Vagina (tissue), 2 donors: Measurements from ENCODE around the gene PPP2R2D. TPM values are rescaled to one million over a fixed set of nuclear protein-coding genes. Genes with fewer than 3 reads are reported as not detected.

Source experiments
- DNase-seq, 2 donors: peaks; one replicate each; pipeline ENCODE4 v3.0.0-alpha.2; 2017; ENCODE audit errors: extremely low spot score in 2 of 2
- H3K27ac ChIP-seq: fragments of 200-600 bp; sonication (generic); one replicate; pipeline ENCODE4 v1.5.1; 2019
- H3K27me3 ChIP-seq: fragments of 200-600 bp; sonication (generic); one replicate; pipeline ENCODE4 v1.5.1; 2019
- H3K36me3 ChIP-seq, 2 donors: fragments of 200-600 bp; sonication (generic); one replicate each; pipeline ENCODE4 v1.5.1; 2017 to 2019
- H3K4me1 ChIP-seq: fragments of 200-600 bp; sonication (generic); one replicate; pipeline ENCODE4 v1.5.1; 2019
- H3K4me3 ChIP-seq, 2 donors: fragments of 200-600 bp; sonication (generic); 1 replicate in 1 of 2; 2 replicates in 1 of 2; pipeline ENCODE4 v1.5.1; 2016 to 2019
- H3K9me3 ChIP-seq: fragments of 200-600 bp; sonication (generic); one replicate; pipeline ENCODE4 v1.5.1; 2019
- POLR2A ChIP-seq, 2 donors: fragments of 450-650 bp; IDR thresholded peaks; one replicate each; pipeline ENCODE4 v1.6.1; 2017; ENCODE audit warnings: antibody characterized with exemption in 2 of 2, mild to moderate bottlenecking in 2 of 2, moderate library complexity in 2 of 2
- POLR2AphosphoS5 ChIP-seq, 2 donors: sonication (generic); formaldehyde crosslinking; IDR thresholded peaks; one replicate each; pipeline ENCODE4 v1.9.0; 2017; ENCODE audit warnings: antibody characterized with exemption in 2 of 2, mild to moderate bottlenecking in 2 of 2, low read depth in 1 of 2; ENCODE audit not compliant: insufficient read depth in 1 of 2
- intact Hi-C: fragments of 100-400 bp; cut with DNase I; formaldehyde crosslinking; loops from one replicate; pipeline ENCODE4 v1.15.1; 2023
- total RNA-seq: library from RNA; depleted of rRNA; stranded (reverse); fragments of >200 nt; gene quantifications from one replicate; pipeline ENCODE4 v1.2.3, GENCODE V29; 2016
- TF ChIP-seq, protein P1 (sequence below), 3 experiments: fragments of 450-650 bp in 2 of 3; fragments of 200-600 bp in 1 of 3; sonication (generic) in 1 of 3; IDR thresholded peaks; one replicate each; pipeline ENCODE4 v1.5.1; 2017 to 2019; ENCODE audit warnings: antibody characterized with exemption in 3 of 3, mild to moderate bottlenecking in 2 of 3, moderate library complexity in 2 of 3

Gene PPP2R2D
- total RNA-seq, 1 donor from 2014 or later, result 49.4 TPM

- intact Hi-C loops, result no loop called here
Measured at GRCh38 chr10:131872827-131873375, 27.9 kb upstream of the PPP2R2D start.

GRCh38 chr10:131874991-131875451, 25.8 kb upstream of the PPP2R2D start:
- Histone ChIP-seq H3K4me3 (no peak overlapping the region), H3K9me3 (no peaks in the 10 kb centered on the region), H3K27ac (no peak overlapping the region), H3K36me3 (no peaks in the 10 kb centered on the region), H3K27me3 (no peaks in the 10 kb centered on the region), H3K4me1 (no peaks in the 10 kb centered on the region)
- intact Hi-C loops, result no loop called here
- TF ChIP-seq, protein P1, sequence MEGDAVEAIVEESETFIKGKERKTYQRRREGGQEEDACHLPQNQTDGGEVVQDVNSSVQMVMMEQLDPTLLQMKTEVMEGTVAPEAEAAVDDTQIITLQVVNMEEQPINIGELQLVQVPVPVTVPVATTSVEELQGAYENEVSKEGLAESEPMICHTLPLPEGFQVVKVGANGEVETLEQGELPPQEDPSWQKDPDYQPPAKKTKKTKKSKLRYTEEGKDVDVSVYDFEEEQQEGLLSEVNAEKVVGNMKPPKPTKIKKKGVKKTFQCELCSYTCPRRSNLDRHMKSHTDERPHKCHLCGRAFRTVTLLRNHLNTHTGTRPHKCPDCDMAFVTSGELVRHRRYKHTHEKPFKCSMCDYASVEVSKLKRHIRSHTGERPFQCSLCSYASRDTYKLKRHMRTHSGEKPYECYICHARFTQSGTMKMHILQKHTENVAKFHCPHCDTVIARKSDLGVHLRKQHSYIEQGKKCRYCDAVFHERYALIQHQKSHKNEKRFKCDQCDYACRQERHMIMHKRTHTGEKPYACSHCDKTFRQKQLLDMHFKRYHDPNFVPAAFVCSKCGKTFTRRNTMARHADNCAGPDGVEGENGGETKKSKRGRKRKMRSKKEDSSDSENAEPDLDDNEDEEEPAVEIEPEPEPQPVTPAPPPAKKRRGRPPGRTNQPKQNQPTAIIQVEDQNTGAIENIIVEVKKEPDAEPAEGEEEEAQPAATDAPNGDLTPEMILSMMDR (IDR thresholded peaks at IDR 0.05), result peak in 1 of 3 experiments; percentile 36
- TF ChIP-seq POLR2A (IDR thresholded peaks at IDR 0.05) (no peak), POLR2AphosphoS5 (IDR thresholded peaks at IDR 0.05; ENCODE audit: insufficient read depth in 1 of 2, low read depth in 1 of 2) (no peak)
- DNase-seq, result no peak

More at GRCh38 chr10:131872827-131873375, 27.9 kb upstream of the PPP2R2D start:
- no peak overlapping the region for H3K4me3 ChIP-seq
- TF ChIP-seq, protein P1 (IDR thresholded peaks at IDR 0.05), result no peak
- no peak for TF ChIP-seq POLR2A (IDR thresholded peaks at IDR 0.05)
- no peak for TF ChIP-seq POLR2AphosphoS5 (IDR thresholded peaks at IDR 0.05; ENCODE audit: insufficient read depth in 1 of 2, low read depth in 1 of 2)
- no peak for DNase-seq
- no peaks in the 10 kb centered on the region for H3K36me3 ChIP-seq
- no peak overlapping the region for H3K27ac ChIP-seq
- no peaks in the 10 kb centered on the region for H3K4me1 ChIP-seq
- H3K27me3 ChIP-seq, result no peaks in the 10 kb centered on the region
- no peaks in the 10 kb centered on the region for H3K9me3 ChIP-seq

DNA sequence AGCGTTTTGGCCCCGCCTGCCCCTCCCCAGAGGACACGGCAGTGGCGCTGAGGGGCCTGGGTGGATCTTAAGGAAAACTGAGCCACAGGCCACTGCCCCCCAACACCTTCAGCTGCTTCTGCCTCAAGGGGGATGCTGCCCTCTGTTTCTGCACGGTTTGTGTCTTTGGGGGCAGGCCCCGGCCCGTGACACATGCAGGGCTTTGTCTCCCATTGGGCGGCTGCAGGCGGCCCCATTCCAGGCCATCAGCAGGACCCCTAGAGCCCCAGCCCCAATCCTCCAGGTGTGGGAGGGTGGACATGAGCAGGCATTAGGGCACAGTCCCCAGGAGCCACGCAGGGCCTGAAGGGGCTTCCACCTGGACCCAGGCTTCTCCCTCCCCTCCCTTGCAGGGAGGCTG, 25.3 kb upstream of the PPP2R2D start:
- H3K36me3 ChIP-seq, result no peaks in the 10 kb centered on the region
- no peak for DNase-seq
- no peaks in the 10 kb centered on the region for H3K27me3 ChIP-seq
- H3K4me1 ChIP-seq, result no peaks in the 10 kb centered on the region
- H3K27ac ChIP-seq, result no peak overlapping the region
- no peak for TF ChIP-seq POLR2A (IDR thresholded peaks at IDR 0.05)
- TF ChIP-seq, protein P1 (IDR thresholded peaks at IDR 0.05), result no peak
- no peak for TF ChIP-seq POLR2AphosphoS5 (IDR thresholded peaks at IDR 0.05; ENCODE audit: insufficient read depth in 1 of 2, low read depth in 1 of 2)
- H3K9me3 ChIP-seq, result no peaks in the 10 kb centered on the region
- intact Hi-C loops, result no loop called here
- no peak overlapping the region for H3K4me3 ChIP-seq

GRCh38 chr10:131876017-131876416, 24.8 kb upstream of the PPP2R2D start:
- no peak for TF ChIP-seq POLR2AphosphoS5 (IDR thresholded peaks at IDR 0.05; ENCODE audit: insufficient read depth in 1 of 2, low read depth in 1 of 2)
- TF ChIP-seq, protein P1 (IDR thresholded peaks at IDR 0.05), result no peak
- no peak for TF ChIP-seq POLR2A (IDR thresholded peaks at IDR 0.05)
- H3K27ac ChIP-seq, result no peak overlapping the region
- no peak for DNase-seq
- H3K9me3 ChIP-seq, result no peaks in the 10 kb centered on the region
- H3K4me3 ChIP-seq, result no peak overlapping the region
- no peaks in the 10 kb centered on the region for H3K27me3 ChIP-seq
- H3K36me3 ChIP-seq, result no peaks in the 10 kb centered on the region
- H3K4me1 ChIP-seq, result no peaks in the 10 kb centered on the region
- intact Hi-C loops, result no loop called here

- TF ChIP-seq, protein P1 (IDR thresholded peaks at IDR 0.05), result no peak
- no peak for TF ChIP-seq POLR2A (IDR thresholded peaks at IDR 0.05)
- TF ChIP-seq POLR2AphosphoS5 (IDR thresholded peaks at IDR 0.05; ENCODE audit: insufficient read depth in 1 of 2, low read depth in 1 of 2), result no peak
- H3K27me3 ChIP-seq, result no peaks in the 10 kb centered on the region
- no peak overlapping the region for H3K27ac ChIP-seq
- intact Hi-C loops, result no loop called here
- H3K4me1 ChIP-seq, result no peaks in the 10 kb centered on the region
- no peaks in the 10 kb centered on the region for H3K36me3 ChIP-seq
- no peak overlapping the region for H3K4me3 ChIP-seq
- no peak for DNase-seq
- no peaks in the 10 kb centered on the region for H3K9me3 ChIP-seq
Measured at GRCh38 chr10:131876508-131876907, 24.3 kb upstream of the PPP2R2D start.
